ENCODE measurements around the gene PPP4R1.

DNA sequence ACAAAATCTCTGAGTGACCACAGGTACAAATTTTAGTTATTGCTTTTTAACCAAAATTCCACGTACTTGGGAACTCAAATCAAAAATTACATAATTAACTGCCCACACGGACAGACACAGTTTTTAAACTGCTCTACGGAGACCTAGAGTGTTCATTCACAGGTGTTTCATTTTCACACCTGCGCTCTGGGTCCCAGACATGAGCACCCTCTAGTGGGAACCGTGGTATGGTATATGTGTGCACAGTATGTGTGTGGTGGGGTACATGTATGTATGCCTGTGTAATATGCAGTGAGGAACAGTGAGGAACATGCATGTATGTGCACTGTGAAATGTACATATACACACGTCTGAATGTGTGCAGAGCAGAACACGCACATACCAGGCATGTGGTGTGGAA lies 65.0 kb downstream of the PPP4R1 start:
- TF ChIP-seq, protein P1, sequence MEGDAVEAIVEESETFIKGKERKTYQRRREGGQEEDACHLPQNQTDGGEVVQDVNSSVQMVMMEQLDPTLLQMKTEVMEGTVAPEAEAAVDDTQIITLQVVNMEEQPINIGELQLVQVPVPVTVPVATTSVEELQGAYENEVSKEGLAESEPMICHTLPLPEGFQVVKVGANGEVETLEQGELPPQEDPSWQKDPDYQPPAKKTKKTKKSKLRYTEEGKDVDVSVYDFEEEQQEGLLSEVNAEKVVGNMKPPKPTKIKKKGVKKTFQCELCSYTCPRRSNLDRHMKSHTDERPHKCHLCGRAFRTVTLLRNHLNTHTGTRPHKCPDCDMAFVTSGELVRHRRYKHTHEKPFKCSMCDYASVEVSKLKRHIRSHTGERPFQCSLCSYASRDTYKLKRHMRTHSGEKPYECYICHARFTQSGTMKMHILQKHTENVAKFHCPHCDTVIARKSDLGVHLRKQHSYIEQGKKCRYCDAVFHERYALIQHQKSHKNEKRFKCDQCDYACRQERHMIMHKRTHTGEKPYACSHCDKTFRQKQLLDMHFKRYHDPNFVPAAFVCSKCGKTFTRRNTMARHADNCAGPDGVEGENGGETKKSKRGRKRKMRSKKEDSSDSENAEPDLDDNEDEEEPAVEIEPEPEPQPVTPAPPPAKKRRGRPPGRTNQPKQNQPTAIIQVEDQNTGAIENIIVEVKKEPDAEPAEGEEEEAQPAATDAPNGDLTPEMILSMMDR (conservative IDR thresholded peaks at IDR 0.05; ENCODE audit: low read length) = peak; percentile 37
- no peak for TF ChIP-seq EZH2phosphoT487 (IDR thresholded peaks at IDR 0.05; ENCODE audit: borderline replicate concordance)

Measured in Loucy (cell line).